WI38 (cell line): Measurements from ENCODE around the gene ASCL1.
A peak's percentile ranks its signal among the peaks of the same experiment; 100 is the strongest.

ENCODE experiments used
- H3K4me3 ChIP-seq: 2 replicates; pipeline ENCODE4 v1.5.1; 2011; ENCODE audit warnings: low read depth, mild to moderate bottlenecking, control low read depth, low read length
- TF ChIP-seq, protein P1 (sequence below): IDR thresholded peaks from 2 replicates; pipeline ENCODE4 v1.5.1; 2012; ENCODE audit warnings: low read depth, mild to moderate bottlenecking, control low read depth, low read length

Gene ASCL1

DNA sequence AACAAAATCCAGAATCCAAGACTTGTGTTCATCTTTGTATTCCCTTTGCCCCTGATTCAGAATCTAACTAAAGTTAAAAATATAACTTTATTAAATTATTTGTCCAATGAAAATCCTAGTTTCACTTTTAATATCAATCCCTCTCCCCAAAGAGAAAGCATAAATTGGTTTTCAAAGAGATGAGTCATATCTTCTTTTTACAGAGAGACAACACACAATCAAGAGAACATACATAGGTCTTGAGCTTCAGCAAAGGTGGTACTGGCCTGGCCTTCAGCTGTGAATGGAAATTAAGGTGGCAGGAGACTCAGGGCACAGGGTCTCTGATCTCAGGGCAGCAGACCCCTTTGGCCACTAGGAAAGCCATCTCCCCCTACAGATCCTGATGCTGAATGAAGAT lies 4.3 kb upstream of the ASCL1 start:
- TF ChIP-seq, protein P1, sequence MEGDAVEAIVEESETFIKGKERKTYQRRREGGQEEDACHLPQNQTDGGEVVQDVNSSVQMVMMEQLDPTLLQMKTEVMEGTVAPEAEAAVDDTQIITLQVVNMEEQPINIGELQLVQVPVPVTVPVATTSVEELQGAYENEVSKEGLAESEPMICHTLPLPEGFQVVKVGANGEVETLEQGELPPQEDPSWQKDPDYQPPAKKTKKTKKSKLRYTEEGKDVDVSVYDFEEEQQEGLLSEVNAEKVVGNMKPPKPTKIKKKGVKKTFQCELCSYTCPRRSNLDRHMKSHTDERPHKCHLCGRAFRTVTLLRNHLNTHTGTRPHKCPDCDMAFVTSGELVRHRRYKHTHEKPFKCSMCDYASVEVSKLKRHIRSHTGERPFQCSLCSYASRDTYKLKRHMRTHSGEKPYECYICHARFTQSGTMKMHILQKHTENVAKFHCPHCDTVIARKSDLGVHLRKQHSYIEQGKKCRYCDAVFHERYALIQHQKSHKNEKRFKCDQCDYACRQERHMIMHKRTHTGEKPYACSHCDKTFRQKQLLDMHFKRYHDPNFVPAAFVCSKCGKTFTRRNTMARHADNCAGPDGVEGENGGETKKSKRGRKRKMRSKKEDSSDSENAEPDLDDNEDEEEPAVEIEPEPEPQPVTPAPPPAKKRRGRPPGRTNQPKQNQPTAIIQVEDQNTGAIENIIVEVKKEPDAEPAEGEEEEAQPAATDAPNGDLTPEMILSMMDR: no peak
- no peak overlapping the region for H3K4me3 ChIP-seq

GRCh38 chr12:102954134-102954533 lies 3.3 kb upstream of the ASCL1 start:
- no peak overlapping the region for H3K4me3 ChIP-seq
- TF ChIP-seq, protein P1: no peak

DNA sequence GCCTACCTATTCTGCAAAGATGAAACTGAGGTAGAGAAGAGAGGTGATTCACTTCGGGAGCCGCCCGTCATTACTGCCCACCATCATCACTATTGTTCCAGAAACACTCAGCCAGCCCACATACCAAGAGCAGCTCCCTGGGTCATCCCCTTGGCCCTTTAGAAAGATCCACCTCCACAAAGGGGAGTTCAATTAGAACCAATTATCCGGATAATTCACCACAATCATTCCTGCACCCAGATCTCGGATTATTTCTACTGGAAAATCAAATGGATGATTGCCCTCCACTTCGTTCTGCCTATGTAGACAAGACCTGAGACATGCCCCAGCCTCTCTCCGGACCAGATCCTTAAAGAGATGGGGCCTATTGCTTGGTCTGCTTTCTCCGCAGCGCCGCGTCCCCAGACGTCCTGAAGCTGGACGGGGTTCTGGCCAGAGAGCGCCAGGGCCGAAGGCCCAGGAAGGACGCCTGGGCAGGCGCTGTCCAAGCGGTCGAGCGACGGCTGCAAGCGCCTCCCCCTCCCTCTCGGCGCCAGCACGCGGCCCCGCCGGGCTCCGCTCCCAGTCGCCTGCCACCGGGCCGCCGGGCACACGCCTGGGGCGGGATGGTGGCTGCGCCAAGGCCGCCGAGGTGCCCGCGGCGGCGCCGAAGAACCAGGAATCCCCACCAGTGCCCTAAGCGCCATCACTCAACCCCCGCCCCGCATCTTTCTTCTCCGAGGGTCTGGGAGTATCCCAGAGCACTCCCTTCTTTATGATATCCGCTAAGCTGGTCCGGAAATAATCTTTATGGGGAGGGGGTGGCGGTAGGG lies 1.3 kb upstream of the ASCL1 start:
- TF ChIP-seq, protein P1: no peak
- H3K4me3 ChIP-seq: no peak overlapping the region

DNA sequence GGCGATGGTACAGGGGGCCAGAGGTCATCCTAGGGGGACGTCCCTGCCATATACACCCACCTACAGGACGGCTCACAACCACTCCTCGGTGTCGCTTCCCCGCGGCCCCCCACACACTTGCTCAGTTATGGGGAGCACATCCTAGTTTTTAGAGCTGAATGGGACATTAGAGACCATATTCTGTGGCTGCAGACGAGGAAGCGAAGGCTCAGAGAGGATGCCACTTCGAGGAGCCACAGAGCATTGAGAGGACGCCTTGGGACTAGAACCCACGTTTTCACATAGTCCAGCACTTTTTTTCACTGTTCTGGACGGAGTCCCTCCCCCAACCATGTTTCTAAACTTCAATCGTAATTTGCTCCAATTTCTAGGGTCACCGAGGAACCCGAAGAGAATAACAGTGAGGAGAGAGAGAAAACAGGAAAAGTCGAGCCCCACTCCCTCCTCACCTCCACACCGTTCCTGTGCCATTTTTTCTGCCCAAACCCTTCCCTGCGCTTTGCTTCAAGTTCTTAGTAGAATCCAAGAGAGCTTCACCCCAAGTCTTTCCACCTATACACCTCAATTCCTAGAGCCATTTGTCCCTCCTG lies 641 bp upstream of the ASCL1 start:
- H3K4me3 ChIP-seq: no peak overlapping the region
- TF ChIP-seq, protein P1: no peak

GRCh38 chr12:102958073-102958829 lies 777 bp downstream of the ASCL1 start:
- TF ChIP-seq, protein P1: no peak
- H3K4me3 ChIP-seq: peak overlapping the region; percentile 53

GRCh38 chr12:102958830-102959176 lies 1.3 kb downstream of the ASCL1 start:
- H3K4me3 ChIP-seq: peak overlapping the region; percentile 53
- TF ChIP-seq, protein P1: no peak

- TF ChIP-seq, protein P1: no peak
- no peak overlapping the region for H3K4me3 ChIP-seq
Observed at GRCh38 chr12:102959391-102959790, 1.9 kb downstream of the ASCL1 start.
